ENCODE results near the gene JAZF1.

JAZF1 gene

GRCh38 chr7:28180364-28181147 lies at the start of gene JAZF1:
Gene JAZF1 (minus strand): TSS chr7:28180795.
- DNase-seq = peak; percentile 33

DNA sequence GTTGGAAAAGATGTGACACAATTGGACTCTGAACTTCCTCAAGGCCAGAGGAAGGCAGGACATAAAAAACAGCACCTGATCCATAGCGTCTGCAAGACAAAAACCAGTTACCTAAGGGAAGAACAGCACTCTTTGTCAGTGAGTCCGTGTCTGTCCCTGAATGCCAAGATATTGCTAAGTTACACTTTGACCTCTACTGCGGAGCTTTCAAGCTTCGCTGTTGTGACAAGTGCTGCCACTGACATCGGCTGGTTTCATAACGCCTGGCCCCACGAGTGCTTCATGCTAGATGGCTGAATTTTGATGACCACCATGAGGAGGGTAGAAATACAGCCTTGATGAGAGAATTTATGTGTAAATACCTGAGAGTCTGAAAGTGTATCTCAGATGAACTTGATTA lies 49.7 kb upstream of the JAZF1 start:
- no peak for DNase-seq

DNA sequence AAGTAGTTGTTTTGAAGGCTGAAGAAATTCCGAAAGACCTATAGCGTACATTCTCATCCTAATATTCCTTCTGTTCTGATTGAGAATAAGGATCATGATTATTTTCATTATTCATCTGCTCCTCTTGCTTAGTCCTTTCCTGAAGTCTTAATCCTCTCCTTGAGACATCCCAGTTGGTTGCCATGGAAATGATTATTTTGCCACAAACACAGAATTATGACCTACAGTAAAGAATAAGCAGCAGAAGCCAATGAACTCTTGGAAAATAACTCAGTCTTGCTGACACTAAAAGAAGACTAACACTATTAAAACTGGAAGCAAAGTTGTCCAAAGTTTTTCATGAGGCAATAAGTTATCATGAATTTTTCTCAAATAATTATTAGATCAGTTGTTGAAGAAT lies 47.8 kb upstream of the JAZF1 start:
- no peak for DNase-seq

- no peak for DNase-seq
Observed at GRCh38 chr7:28226003-28226402, 45.4 kb upstream of the JAZF1 start.

- DNase-seq = no peak
Observed at GRCh38 chr7:28225576-28225975, 45.0 kb upstream of the JAZF1 start.

GRCh38 chr7:28224675-28225074 lies 44.1 kb upstream of the JAZF1 start:
- DNase-seq = no peak

DNA sequence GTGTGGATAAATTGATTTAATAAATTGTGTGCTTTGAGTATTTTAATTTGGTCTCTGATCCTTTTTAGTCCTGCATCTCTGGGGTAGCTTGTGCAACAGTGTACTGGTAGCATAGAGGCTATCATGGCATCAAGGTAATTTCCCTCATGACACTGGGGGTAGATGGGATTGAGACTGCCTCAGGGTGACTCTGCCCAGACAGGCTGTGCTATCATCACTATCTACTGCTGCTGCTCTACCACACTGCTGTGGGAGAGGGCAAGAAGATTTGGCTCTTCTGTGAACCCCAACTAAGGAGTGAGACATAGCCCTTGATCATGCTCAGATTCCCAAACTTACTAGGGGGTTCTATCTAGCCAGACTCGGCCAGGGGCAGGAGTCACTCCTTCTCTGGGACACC lies 43.6 kb upstream of the JAZF1 start:
- DNase-seq = no peak

GRCh38 chr7:28222636-28223035 lies 42.0 kb upstream of the JAZF1 start:
- DNase-seq = no peak

- no peak for DNase-seq
Observed at GRCh38 chr7:28219793-28220192, 39.2 kb upstream of the JAZF1 start.

- DNase-seq = no peak
Observed at GRCh38 chr7:28217143-28217542, 36.5 kb upstream of the JAZF1 start.

DNA sequence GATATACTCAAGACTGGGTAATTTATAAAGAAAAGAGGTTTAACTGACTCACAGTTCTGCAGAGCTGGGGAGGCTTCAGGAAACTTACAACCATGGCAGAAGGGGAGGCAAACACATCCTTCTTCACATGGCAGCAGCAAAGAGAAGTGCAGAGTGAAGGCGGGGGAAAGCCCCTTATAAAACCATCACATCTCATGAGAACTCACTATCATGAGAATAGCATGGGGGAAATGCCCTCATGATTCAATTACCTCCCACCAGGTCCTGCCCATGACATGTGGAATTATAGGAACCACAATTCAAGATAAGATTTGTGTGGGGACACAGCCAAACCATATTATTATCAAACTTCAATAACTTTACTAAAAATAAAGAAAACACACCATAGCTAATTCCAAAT lies 30.4 kb upstream of the JAZF1 start:
- DNase-seq = no peak

DNA sequence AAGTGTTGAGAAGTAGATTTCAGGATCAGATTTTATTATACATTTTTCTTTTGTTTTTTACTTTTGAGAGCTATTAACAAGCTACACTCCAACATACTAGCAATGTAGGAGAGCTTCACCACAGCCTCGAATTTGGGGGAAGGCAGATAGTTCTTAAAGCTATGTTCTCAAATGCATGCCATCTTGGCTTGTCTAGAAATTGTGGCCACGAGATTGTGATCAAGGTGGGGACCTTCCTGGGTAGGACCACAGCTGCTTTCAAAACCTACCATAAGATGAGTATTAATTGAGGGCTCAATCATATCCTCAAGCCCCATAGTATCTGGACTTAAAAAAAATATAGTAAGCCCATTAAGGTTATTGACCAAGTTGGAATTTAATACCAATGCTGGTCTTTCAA lies 27.9 kb upstream of the JAZF1 start:
- no peak for DNase-seq

GRCh38 chr7:28207486-28208158 lies 27.0 kb upstream of the JAZF1 start:
- peak; percentile 70 for DNase-seq

DNA sequence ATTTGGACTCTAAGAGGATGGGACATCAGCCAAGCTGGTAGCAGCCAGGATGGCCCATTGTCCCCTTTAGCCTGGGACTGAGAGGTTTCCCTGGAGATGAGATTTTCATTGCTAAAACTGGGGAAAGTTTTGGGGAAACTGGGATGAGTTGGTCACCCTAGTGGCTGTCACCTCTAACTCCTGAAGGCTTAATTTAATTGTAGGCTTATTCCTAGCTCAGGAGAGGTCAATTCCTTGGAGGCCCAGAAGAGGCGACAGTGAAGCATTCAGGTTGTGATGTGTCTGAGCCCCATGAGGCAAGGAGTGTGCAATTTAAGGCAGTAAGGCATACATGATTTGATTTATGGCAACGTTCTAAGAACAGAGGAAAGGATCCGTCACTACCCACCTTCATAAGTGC lies 24.9 kb upstream of the JAZF1 start:
- DNase-seq = no peak

GRCh38 chr7:28203508-28204240 lies 23.1 kb upstream of the JAZF1 start:
- peak; percentile 95 for DNase-seq

DNA sequence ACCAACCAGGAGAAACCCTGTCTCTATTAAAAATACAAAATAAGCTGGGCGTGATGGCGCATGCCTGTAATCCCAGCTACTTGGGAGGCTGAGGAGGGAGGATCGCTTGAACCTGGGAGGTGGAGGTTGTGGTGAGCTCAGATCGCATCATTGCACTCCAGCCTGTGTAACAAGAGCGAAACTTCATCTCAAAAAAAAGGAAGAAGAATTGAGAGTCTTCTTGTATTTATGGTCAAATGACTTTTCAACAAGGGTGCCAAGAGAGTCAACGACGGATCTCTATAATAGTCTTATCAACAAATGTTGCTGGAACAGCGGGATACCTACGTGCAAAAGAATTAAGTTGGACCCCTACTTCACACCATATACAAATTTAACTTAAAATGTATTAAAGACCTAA lies 21.6 kb upstream of the JAZF1 start:
- no peak for DNase-seq

DNA sequence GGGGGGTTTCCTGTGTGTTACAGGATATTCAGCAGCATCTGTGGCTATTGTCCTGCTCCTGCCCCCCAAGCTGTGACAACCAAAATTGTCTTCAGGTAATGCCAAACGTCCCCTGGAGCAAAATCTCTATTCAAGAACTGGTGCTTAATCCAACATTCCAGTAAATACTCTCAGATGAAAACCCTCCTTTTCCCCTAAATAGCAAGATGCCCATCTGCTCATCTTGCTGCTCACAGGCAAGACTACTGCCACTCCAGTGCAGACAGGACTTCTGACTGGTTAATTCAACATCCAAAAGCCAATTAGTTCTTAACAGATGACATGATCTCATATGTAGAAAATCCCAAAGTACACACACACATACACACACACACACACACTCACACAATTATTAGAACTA lies 20.5 kb upstream of the JAZF1 start:
- DNase-seq = no peak

DNA sequence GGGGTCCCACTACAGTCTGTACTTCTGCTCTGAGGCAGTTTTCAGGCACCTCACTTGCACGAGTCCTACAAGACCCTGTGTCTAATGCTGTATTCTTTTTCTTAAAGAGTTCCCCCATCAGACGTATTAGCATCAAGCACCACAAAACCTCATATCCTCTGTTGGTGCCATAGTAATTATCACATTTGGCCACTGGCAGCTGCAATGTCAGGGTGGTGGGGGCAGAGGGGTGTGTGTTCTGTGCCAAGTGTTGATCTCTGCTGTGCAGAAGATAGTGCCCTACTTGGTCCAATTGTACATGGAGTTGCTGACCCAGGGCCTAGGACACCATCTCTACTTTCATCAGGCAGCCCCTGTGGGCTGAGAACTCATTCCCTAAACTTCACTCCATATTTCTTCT lies 20.0 kb upstream of the JAZF1 start:
- no peak for DNase-seq

DNA sequence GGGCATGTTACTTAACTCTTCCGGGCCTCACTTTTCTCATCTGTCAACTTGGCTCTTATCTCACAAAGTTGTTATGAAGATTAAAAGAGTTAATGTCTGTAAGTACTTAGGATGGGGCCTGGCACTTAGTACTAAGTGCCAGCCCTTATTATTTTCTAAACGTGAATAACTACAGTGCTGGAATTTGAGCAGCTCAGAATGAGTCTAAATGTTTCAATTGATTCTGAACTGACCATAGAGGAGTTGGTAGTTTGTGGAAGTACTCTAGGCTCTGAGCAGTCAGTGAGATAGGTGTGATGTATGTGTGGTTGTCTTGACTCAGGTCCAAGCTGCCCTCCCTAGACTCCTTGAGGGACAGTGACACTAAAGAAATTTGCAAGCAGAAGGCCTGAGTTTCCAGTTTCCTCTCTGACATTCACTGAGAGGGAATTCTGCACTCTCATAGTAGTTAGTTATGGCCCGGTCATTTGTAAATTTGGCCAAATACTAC lies 18.5 kb upstream of the JAZF1 start:
- DNase-seq = no peak

- DNase-seq = no peak
Observed at GRCh38 chr7:28195910-28196620, 15.5 kb upstream of the JAZF1 start.

DNA sequence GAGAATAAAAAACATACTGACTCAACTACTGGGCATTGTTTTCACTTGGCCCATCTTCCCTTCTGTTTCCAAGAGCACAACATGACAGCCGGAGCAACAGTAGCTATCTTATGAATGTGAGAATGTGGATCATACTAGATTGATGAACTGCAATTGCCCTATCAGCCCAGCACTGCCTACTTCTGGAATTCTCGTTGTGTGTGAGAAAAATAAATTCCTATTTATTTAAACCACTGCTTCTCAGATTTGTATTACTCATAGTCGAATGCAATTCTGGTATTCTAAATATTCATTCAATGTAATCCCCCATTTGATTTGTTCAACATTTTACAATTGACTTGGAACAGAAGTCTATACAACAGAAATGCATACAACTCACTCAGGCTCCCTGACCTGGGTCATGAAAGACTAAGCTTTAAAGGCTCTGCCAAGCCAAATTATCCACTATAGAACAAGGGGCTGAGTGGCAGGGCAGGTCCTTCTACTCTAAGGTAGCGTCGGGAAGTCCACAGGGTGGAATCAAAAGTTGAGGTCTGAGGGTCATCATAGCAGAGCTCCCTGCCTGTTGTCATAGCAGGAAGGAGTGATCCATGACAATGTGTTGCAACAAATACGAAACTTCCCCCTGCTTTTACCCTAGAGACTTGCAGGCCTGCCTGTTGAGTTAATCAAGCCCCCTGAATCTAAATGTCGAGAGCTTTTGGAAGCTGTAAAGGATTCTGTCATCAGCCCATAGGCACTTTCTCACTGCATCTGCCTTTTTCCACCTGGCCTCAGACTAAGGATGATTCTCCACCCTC lies 12.4 kb upstream of the JAZF1 start:
- no peak for DNase-seq

GRCh38 chr7:28191751-28192150 lies 11.2 kb upstream of the JAZF1 start:
- DNase-seq = peak; percentile 26
